ENCODE results near the gene OS9.

The OS9 gene

GRCh38 chr12:57767305-57767698, 73.4 kb downstream of the OS9 start:
- DNase-seq (ENCODE audit: low read depth, low spot score), result no peak
- Histone ChIP-seq H3K27ac (no peak overlapping the region), H3K4me3 (no peak overlapping the region), H3K9me3 (ENCODE audit: low read depth, low read length) (no peaks in the 10 kb centered on the region), H3K36me3 (ENCODE audit: insufficient read depth, low read length) (peaks cover 24% of the 10 kb centered on the region), H3K9ac (ENCODE audit: insufficient read length) (no peak overlapping the region)
- TF ChIP-seq EZH2 (IDR thresholded peaks at IDR 0.05), result no peak

- H3K27ac ChIP-seq, result no peak overlapping the region
- TF ChIP-seq POLR2AphosphoS5 (IDR thresholded peaks at IDR 0.05; ENCODE audit: borderline replicate concordance, low read depth, low read length), result no peak
- TF ChIP-seq FOXP2 (optimal IDR thresholded peaks at IDR 0.05; ENCODE audit: control extremely low read depth, extremely low read length, insufficient read depth), result no peak
- no peak for TF ChIP-seq EZH2 (IDR thresholded peaks at IDR 0.05)
Measured at GRCh38 chr12:57767876-57768275, 73.9 kb downstream of the OS9 start.

DNA sequence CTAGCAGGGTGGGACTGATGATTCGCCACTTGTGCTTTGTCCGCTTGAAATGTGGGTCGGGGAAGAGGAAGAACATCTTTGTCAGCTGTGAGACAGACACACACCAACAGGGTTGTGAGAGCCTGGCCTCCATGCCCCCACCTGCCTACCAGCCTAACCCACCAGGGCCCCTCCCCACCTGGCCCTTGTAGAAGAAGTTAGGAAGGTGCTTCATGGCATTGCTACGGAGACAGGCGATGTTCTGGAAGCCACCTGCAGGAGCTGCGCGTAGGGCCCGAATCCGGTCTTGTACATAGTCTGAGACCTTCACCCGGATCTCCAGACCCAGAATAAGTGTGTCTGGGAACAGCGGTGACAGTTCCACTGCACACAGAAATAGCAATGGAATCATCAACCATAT, 75.7 kb downstream of the OS9 start:
- H3K4me3 ChIP-seq, result no peak overlapping the region
- H3K36me3 ChIP-seq (ENCODE audit: insufficient read depth, low read length), result peaks cover 24% of the 10 kb centered on the region
- no peak overlapping the region for H3K9ac ChIP-seq (ENCODE audit: insufficient read length)
- DNase-seq (ENCODE audit: low read depth, low spot score), result no peak
- H3K9me3 ChIP-seq (ENCODE audit: low read depth, low read length), result no peaks in the 10 kb centered on the region
- TF ChIP-seq EZH2 (IDR thresholded peaks at IDR 0.05) (no peak), FOXP2 (optimal IDR thresholded peaks at IDR 0.05; ENCODE audit: control extremely low read depth, extremely low read length, insufficient read depth) (no peak), POLR2AphosphoS5 (IDR thresholded peaks at IDR 0.05; ENCODE audit: borderline replicate concordance, low read depth, low read length) (no peak)
- no peak overlapping the region for H3K27ac ChIP-seq

More at GRCh38 chr12:57767876-57768275, 73.9 kb downstream of the OS9 start:
- H3K9me3 ChIP-seq (ENCODE audit: low read depth, low read length), result no peaks in the 10 kb centered on the region
- peaks cover 24% of the 10 kb centered on the region for H3K36me3 ChIP-seq (ENCODE audit: insufficient read depth, low read length)
- no peak for DNase-seq (ENCODE audit: low read depth, low spot score)
- H3K9ac ChIP-seq (ENCODE audit: insufficient read length), result no peak overlapping the region
- H3K4me3 ChIP-seq, result no peak overlapping the region

DNA sequence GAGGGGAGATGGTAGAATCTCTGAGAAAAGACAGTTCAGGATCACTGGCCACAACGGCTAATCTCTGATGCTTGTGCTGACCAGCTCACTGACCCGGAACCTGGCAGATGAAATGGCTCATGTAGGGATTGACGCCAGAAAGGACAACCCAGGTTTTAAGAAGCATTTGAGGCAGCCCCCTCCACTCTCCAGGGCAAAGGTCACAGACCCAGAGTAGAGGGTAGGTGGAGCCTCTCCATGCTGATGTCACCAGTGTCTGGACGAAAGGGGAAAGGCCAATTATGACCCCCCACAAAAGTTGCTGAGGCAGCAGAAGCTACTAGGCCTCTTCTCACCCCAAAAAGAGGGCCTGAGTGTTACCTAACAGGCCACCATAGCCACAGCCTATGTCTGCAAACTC, 76.8 kb downstream of the OS9 start:
- Histone ChIP-seq H3K9ac (ENCODE audit: insufficient read length) (peak overlapping the region; percentile 98), H3K27ac (no peak overlapping the region), H3K36me3 (ENCODE audit: insufficient read depth, low read length) (peaks cover 24% of the 10 kb centered on the region), H3K9me3 (ENCODE audit: low read depth, low read length) (no peaks in the 10 kb centered on the region), H3K4me3 (no peak overlapping the region; the same call in 1 of the 2 replicates)
- TF ChIP-seq FOXP2 (optimal IDR thresholded peaks at IDR 0.05; ENCODE audit: control extremely low read depth, extremely low read length, insufficient read depth), result no peak
- DNase-seq (ENCODE audit: low read depth, low spot score), result no peak
